Tibial nerve (tissue), 4 donors: ENCODE results near the gene WDR70.

Experiments used
- CTCF ChIP-seq, 5 experiments: fragments of 200-600 bp in 3 of 5; fragments of 450-650 bp in 2 of 5; sonication (generic) in 3 of 5; IDR thresholded peaks; one replicate each; pipeline ENCODE4 v1.5.1; 2016 to 2019; ENCODE audit warnings: antibody characterized with exemption in 5 of 5, mild to moderate bottlenecking in 3 of 5, moderate library complexity in 2 of 5
- EP300 ChIP-seq, 2 donors: sonication (generic); formaldehyde crosslinking; IDR thresholded peaks; one replicate each; pipeline ENCODE4 v1.6.1; 2017; ENCODE audit warnings: antibody characterized with exemption in 2 of 2, mild to moderate bottlenecking in 1 of 2
- POLR2A ChIP-seq, 2 donors: fragments of 450-650 bp; IDR thresholded peaks; one replicate each; pipeline ENCODE4 v1.6.1; 2017; ENCODE audit warnings: antibody characterized with exemption in 2 of 2, mild to moderate bottlenecking in 2 of 2, moderate library complexity in 2 of 2

GRCh38 chr5:37640088-37640487 is 261.0 kb downstream of the WDR70 start:
- no peak for TF ChIP-seq POLR2A (IDR thresholded peaks at IDR 0.05)
- no peak for TF ChIP-seq CTCF (IDR thresholded peaks at IDR 0.05)
- no peak for TF ChIP-seq EP300 (IDR thresholded peaks at IDR 0.05)
